A673 (cell line): Measurements from ENCODE around the gene IFNA1.

Experiments used
- EZH2 ChIP-seq: fragments of 200-600 bp; sonication (generic); IDR thresholded peaks from 2 replicates; pipeline ENCODE4 v1.6.1; 2017; ENCODE audit warnings: borderline replicate concordance, low read depth, mild to moderate bottlenecking, mixed read lengths, antibody characterized with exemption, low read length; ENCODE audit not compliant: poor library complexity, severe bottlenecking
- TF ChIP-seq, protein P1 (sequence below): fragments of 300-800, 200-600 bp; sonication (generic); conservative IDR thresholded peaks from 2 replicates; pipeline ENCODE4 v1.5.1; 2017; ENCODE audit warnings: low read depth, mild to moderate bottlenecking, antibody characterized with exemption, low read length, moderate library complexity, mixed read lengths

DNA sequence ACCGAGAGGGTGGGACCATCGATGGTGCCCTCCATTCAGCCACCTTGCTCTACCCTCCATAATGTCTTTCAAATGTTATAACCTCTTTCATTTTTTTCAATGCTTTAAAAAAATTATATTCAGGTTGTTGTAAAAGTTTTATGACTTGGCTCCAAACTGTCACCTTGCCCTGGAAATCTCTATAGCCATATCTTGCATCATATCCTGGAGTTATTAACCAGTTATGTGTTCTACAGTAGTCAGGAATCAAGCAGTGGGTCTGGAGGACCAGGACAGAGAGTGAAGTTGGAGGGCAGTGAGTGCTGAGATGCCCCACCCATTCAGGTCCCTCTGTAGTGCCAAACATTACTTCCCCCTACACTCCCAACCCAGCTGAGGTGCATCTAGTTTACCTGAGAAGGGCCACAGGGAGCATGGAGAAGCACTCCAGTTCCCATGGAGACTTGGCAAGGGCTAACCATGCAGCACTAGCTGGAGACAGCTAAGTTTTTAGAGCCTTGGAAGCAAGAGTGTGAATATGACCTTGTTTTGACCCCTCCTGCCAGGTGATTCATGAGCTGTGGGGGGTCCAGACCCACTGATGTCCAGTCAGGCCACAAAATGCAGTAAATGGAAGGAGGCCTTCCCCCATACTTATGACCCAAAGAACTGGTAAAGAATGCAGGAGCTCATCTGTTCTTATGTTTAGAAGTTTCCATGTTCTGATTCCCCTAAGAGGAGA is 25.9 kb upstream of the IFNA1 start:
- TF ChIP-seq, protein P1, sequence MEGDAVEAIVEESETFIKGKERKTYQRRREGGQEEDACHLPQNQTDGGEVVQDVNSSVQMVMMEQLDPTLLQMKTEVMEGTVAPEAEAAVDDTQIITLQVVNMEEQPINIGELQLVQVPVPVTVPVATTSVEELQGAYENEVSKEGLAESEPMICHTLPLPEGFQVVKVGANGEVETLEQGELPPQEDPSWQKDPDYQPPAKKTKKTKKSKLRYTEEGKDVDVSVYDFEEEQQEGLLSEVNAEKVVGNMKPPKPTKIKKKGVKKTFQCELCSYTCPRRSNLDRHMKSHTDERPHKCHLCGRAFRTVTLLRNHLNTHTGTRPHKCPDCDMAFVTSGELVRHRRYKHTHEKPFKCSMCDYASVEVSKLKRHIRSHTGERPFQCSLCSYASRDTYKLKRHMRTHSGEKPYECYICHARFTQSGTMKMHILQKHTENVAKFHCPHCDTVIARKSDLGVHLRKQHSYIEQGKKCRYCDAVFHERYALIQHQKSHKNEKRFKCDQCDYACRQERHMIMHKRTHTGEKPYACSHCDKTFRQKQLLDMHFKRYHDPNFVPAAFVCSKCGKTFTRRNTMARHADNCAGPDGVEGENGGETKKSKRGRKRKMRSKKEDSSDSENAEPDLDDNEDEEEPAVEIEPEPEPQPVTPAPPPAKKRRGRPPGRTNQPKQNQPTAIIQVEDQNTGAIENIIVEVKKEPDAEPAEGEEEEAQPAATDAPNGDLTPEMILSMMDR, result no peak
- no peak for TF ChIP-seq EZH2
